GM19023 (cell line): Measurements from ENCODE around the gene ANAPC5.
"Not testable (repeated sequence)": the region's sequence is repeated elsewhere in the genome, so short reads cannot be mapped to it uniquely, and the experiment has no call there.

Experiments
- ATAC-seq: cut with Tn5 transposase; IDR thresholded peaks from one replicate; pipeline ENCODE4 v1.9.1; 2021; ENCODE audit warnings: mild to moderate bottlenecking, moderate library complexity; ENCODE audit not compliant: unreplicated experiment

The ANAPC5 gene

GRCh38 chr12:121318121-121318520 lies 34.1 kb downstream of the ANAPC5 start:
- no peak for ATAC-seq

GRCh38 chr12:121314431-121314830 lies 37.8 kb downstream of the ANAPC5 start:
- ATAC-seq: no peak

GRCh38 chr12:121310231-121310630 lies 42.0 kb downstream of the ANAPC5 start:
- not testable (repeated sequence) for ATAC-seq

- ATAC-seq: not testable (repeated sequence)
Measured at GRCh38 chr12:121307397-121307796, 44.8 kb downstream of the ANAPC5 start.

- ATAC-seq: no peak
Measured at GRCh38 chr12:121304306-121304705, 47.9 kb downstream of the ANAPC5 start.

GRCh38 chr12:121301876-121302275 lies 50.3 kb downstream of the ANAPC5 start:
- ATAC-seq: no peak

GRCh38 chr12:121300083-121300819 lies 52.0 kb downstream of the ANAPC5 start:
- ATAC-seq: no peak

GRCh38 chr12:121299662-121300061 lies 52.5 kb downstream of the ANAPC5 start:
- no peak for ATAC-seq

- not testable (repeated sequence) for ATAC-seq
Measured at GRCh38 chr12:121298411-121298810, 53.8 kb downstream of the ANAPC5 start.

GRCh38 chr12:121297435-121297991 lies 54.7 kb downstream of the ANAPC5 start:
- no peak for ATAC-seq

- ATAC-seq: peak; percentile 61
Measured at GRCh38 chr12:121296618-121297434, 55.4 kb downstream of the ANAPC5 start, which contains the start of gene CAMKK2. Gene CAMKK2, minus strand, starts transcription at chr12:121296709. Its CDS starts 22,183 bp downstream, at chr12:121274526.

- peak; percentile 30 for ATAC-seq
Measured at GRCh38 chr12:121295746-121296617, 56.2 kb downstream of the ANAPC5 start.

GRCh38 chr12:121295116-121295745 lies 57.0 kb downstream of the ANAPC5 start:
- no peak for ATAC-seq

- no peak for ATAC-seq
Measured at GRCh38 chr12:121294151-121294889, 57.9 kb downstream of the ANAPC5 start.

GRCh38 chr12:121293603-121294002 lies 58.6 kb downstream of the ANAPC5 start:
- no peak for ATAC-seq

- no peak for ATAC-seq
Measured at GRCh38 chr12:121290410-121290809, 61.8 kb downstream of the ANAPC5 start.

- no peak for ATAC-seq
Measured at GRCh38 chr12:121289962-121290361, 62.2 kb downstream of the ANAPC5 start.

GRCh38 chr12:121288986-121289385 lies 63.2 kb downstream of the ANAPC5 start:
- no peak for ATAC-seq

- ATAC-seq: no peak
Measured at GRCh38 chr12:121288158-121288845, 63.9 kb downstream of the ANAPC5 start.
